ENCODE measurements around the gene KRT35.
"Not testable (repeated sequence)": the region's sequence is repeated elsewhere in the genome, so short reads cannot be mapped to it uniquely, and the experiment has no call there.

Gene KRT35

DNA sequence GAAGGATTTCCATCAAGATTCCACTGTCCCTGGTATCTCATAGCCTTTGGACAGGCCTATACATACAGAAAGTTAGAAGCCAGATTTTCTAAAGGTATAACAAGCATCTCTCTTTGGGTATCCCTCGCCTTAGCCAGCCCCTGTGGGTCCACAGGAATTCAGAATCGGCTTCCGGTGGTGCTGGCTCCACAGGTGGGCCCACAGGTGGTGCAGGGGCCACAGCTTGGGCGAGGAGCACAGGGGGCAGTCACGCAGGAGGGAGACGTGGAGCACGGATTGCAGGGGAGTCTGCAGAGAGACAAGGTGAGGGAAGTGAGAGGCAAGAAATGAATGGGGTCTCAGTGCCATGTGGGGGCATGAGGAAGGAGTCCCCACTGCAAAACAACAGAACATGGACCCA lies 43.7 kb downstream of the KRT35 start:
- in situ Hi-C loops (cut with HindIII; ENCODE audit: low sequenced_read_pairs) = no loop called here
- DNase-seq (ENCODE audit: low read depth, low spot score) = no peak
- no peak overlapping the region for H3K4me3 ChIP-seq (ENCODE audit: low read depth, low read length)
- TF ChIP-seq, protein P1, sequence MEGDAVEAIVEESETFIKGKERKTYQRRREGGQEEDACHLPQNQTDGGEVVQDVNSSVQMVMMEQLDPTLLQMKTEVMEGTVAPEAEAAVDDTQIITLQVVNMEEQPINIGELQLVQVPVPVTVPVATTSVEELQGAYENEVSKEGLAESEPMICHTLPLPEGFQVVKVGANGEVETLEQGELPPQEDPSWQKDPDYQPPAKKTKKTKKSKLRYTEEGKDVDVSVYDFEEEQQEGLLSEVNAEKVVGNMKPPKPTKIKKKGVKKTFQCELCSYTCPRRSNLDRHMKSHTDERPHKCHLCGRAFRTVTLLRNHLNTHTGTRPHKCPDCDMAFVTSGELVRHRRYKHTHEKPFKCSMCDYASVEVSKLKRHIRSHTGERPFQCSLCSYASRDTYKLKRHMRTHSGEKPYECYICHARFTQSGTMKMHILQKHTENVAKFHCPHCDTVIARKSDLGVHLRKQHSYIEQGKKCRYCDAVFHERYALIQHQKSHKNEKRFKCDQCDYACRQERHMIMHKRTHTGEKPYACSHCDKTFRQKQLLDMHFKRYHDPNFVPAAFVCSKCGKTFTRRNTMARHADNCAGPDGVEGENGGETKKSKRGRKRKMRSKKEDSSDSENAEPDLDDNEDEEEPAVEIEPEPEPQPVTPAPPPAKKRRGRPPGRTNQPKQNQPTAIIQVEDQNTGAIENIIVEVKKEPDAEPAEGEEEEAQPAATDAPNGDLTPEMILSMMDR (IDR thresholded peaks at IDR 0.05; ENCODE audit: low read depth, low read length) = no peak

DNA sequence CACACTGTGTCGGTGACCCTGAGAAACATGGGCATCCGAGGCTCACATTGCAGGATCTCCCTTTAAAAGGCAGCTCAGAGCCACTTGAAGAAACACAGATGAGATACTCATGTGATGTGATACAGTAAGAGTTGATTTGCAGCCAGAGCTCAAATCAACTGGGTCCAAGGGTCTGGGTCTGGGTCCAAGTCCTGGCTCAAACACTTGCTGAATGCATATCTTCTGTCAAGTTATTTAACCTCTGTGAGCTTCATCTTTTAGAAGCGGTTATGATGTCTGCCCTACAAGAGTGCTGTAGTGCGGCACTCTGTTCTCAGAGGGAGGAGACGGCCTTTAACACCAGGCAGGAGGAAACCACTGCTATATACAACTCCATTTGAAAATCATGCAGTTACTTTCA lies 46.5 kb downstream of the KRT35 start:
- no peak for DNase-seq (ENCODE audit: low read depth, low spot score)
- in situ Hi-C loops (cut with HindIII; ENCODE audit: low sequenced_read_pairs) = no loop called here
- no peak overlapping the region for H3K4me3 ChIP-seq (ENCODE audit: low read depth, low read length)
- TF ChIP-seq, protein P1 (IDR thresholded peaks at IDR 0.05; ENCODE audit: low read depth, low read length) = no peak

DNA sequence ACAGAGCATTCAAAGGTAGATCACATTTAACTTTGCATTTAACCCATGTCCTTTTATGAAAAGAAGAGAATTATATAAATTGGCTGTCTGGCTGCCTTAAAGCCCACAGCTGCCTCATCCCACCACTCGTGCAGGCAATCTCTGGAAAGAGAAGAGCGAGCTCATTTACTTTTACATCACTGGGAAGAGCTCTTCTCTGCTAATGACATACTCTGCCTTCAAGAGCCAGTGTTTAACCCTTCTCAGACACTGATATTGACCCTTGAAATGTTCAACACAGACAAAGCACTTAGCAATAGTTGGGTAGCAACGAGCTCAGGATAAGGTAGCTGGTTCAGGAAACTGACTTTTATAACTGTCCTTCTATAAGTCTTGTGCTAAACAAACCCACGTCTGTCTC lies 46.9 kb downstream of the KRT35 start:
- DNase-seq (ENCODE audit: low read depth, low spot score) = no peak
- TF ChIP-seq, protein P1 (IDR thresholded peaks at IDR 0.05; ENCODE audit: low read depth, low read length) = no peak
- in situ Hi-C loops (cut with HindIII; ENCODE audit: low sequenced_read_pairs) = no loop called here
- no peak overlapping the region for H3K4me3 ChIP-seq (ENCODE audit: low read depth, low read length)

DNA sequence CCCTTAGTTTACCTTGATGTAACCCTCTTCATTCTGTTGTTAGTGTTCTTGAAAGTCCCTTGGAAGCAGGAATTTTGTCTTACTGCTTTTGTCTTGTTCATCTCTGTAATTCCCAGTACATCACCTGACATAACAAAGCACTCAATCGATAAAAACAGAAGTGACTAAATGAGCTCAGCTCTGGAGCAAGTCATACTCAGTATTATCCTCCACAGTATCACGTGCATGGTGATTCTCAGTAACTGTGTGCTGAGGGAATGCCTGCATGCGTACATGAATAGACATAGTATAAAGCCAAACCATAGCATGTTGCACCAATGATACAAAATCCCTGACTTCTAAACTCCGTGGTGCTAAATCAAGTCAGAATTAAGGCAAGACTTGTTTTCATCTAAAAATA lies 47.4 kb downstream of the KRT35 start:
- no peak overlapping the region for H3K4me3 ChIP-seq (ENCODE audit: low read depth, low read length)
- TF ChIP-seq, protein P1 (IDR thresholded peaks at IDR 0.05; ENCODE audit: low read depth, low read length) = no peak
- DNase-seq (ENCODE audit: low read depth, low spot score) = no peak
- in situ Hi-C loops (cut with HindIII; ENCODE audit: low sequenced_read_pairs) = no loop called here

DNA sequence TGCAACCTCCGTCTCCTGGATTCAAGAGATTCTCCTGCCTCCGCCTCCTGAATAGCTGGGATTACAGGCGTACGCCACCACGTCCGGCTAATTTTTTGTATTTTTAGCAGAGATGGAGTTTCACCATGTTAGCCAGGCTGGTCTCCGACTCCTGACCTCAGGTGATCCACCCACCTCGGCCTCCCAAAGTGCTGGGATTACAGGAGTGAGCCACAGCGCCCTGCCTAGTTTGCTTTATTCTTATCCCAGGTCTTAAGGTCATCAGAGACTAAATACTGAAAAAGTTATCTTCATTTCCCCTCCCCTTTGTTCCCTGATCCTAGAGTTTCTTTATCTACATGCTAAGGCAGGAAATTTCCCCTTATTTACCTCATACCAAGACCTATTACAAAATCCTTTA lies 50.6 kb downstream of the KRT35 start:
- in situ Hi-C loops (cut with HindIII; ENCODE audit: low sequenced_read_pairs); H3K4me3 ChIP-seq (ENCODE audit: low read depth, low read length); DNase-seq (ENCODE audit: low read depth, low spot score): not testable (repeated sequence)

DNA sequence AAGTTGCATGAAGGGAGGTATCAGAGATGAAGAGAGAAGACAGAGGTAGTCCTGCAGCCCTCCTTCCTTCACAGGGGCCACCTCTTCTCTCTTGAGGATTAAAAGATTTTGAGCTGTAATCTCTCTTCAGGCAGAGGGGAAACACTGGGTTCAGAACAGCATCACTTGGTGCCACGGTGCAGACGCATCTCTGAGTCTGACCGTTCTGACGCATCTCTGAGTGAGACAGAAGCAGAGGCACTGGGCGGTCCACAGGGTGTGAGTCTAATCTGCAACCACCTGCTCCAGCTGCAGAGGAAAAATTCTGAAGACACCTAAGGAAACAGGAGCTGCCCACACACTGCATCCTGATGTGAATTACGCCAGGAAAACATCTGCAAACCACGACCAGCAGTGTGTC lies 51.3 kb downstream of the KRT35 start:
- no peak for DNase-seq (ENCODE audit: low read depth, low spot score)
- in situ Hi-C loops (cut with HindIII; ENCODE audit: low sequenced_read_pairs) = no loop called here
- TF ChIP-seq, protein P1 (IDR thresholded peaks at IDR 0.05; ENCODE audit: low read depth, low read length) = no peak
- H3K4me3 ChIP-seq (ENCODE audit: low read depth, low read length) = no peak overlapping the region

DNA sequence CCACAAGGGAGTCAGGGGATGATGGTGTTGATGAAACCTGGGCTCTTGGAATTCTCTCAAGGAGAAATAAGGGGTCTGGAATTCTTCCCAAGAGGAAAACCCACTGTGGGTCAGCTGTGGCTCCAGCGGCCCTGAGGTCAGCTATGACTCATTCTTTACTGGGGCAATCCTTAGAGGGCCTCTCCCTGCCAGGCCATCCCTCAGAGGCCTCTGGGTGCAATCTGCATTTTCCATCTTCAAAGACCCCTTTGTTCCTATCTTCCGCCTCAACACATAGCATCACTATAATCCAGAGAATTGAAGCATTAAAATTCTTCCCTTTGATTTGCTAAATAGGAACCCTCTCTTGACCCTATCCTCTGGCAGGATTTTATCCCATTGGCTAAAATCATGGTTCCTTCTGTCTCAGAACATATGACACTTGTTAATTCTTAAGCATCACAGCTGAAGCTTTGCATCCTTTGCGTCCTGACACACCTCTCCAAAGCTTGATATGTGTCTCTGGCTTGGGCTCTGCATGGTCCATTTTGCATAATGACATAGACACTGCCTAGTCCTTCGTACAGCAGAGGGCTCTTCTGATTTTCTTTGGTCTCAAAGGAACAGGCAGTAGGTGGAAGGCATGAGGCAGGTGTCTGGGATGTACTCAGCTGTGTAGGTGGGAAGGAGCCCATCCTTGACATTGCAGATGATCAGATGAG lies 52.2 kb downstream of the KRT35 start:
- H3K4me3 ChIP-seq (ENCODE audit: low read depth, low read length) = no peak overlapping the region
- TF ChIP-seq, protein P1 (IDR thresholded peaks at IDR 0.05; ENCODE audit: low read depth, low read length) = no peak
- in situ Hi-C loops (cut with HindIII; ENCODE audit: low sequenced_read_pairs) = no loop called here
- peak; percentile 40 for DNase-seq (ENCODE audit: low read depth, low spot score)
